ENCODE data around the gene FAM169A. TPM values are rescaled to one million over a fixed set of nuclear protein-coding genes. Genes with fewer than 3 reads are reported as not detected.
"Not testable (repeated sequence)": the region's sequence is repeated elsewhere in the genome, so short reads cannot be mapped to it uniquely, and the experiment has no call there.

FAM169A gene
- polyA plus RNA-seq, 1 donor from 2014 or later: 46.7 TPM

- Histone ChIP-seq H3K27ac (ENCODE audit: low read length) (no peak overlapping the region), H2AFZ (ENCODE audit: low read depth, low read length) (no peak overlapping the region), H3K9me3 (ENCODE audit: low read length) (no peaks in the 10 kb centered on the region), H3K9ac (ENCODE audit: low read length) (no peak overlapping the region), H3K79me2 (replicated peaks; ENCODE audit: insufficient read depth, low read length) (no peaks in the 10 kb centered on the region), H3K36me3 (ENCODE audit: insufficient read depth, low read length) (no peaks in the 10 kb centered on the region), H3K9me2 (ENCODE audit: insufficient read depth, low read length) (no peaks in the 10 kb centered on the region), H3K27me3 (ENCODE audit: insufficient read depth, low read depth, low read length) (no peaks in the 10 kb centered on the region), H3K4me3 (ENCODE audit: low read length) (no peak overlapping the region), H4K20me1 (ENCODE audit: insufficient read depth) (no peaks in the 10 kb centered on the region), H3K4me2 (ENCODE audit: low read length) (no peak overlapping the region), H3F3A (ENCODE audit: insufficient read depth, low read length, poor library complexity, severe bottlenecking) (no peaks in the 10 kb centered on the region)
- no peak for TF ChIP-seq EP300 (conservative IDR thresholded peaks at IDR 0.05; ENCODE audit: poor library complexity, severe bottlenecking)
- TF ChIP-seq CTCF (IDR thresholded peaks at IDR 0.05; ENCODE audit: poor library complexity, severe bottlenecking): no peak
Observed at GRCh38 chr5:74889523-74890105, 23.4 kb upstream of the FAM169A start.

GRCh38 chr5:74888117-74888516 lies 21.9 kb upstream of the FAM169A start:
- Histone ChIP-seq H3K27ac (ENCODE audit: low read length) (no peak overlapping the region), H3K9me2 (ENCODE audit: insufficient read depth, low read length) (no peaks in the 10 kb centered on the region), H3K9me3 (ENCODE audit: low read length) (no peaks in the 10 kb centered on the region), H3K4me3 (ENCODE audit: low read length) (no peak overlapping the region), H2AFZ (ENCODE audit: low read depth, low read length) (no peak overlapping the region), H3K27me3 (ENCODE audit: insufficient read depth, low read depth, low read length) (no peaks in the 10 kb centered on the region), H3F3A (ENCODE audit: insufficient read depth, low read length, poor library complexity, severe bottlenecking) (no peaks in the 10 kb centered on the region), H3K4me2 (ENCODE audit: low read length) (no peak overlapping the region), H3K79me2 (replicated peaks; ENCODE audit: insufficient read depth, low read length) (no peaks in the 10 kb centered on the region), H4K20me1 (ENCODE audit: insufficient read depth) (no peaks in the 10 kb centered on the region), H3K9ac (ENCODE audit: low read length) (no peak overlapping the region), H3K36me3 (ENCODE audit: insufficient read depth, low read length) (no peaks in the 10 kb centered on the region)
- TF ChIP-seq TAF1 (IDR thresholded peaks at IDR 0.05; ENCODE audit: low read depth) (no peak), MXI1 (conservative IDR thresholded peaks at IDR 0.05; ENCODE audit: poor library complexity, severe bottlenecking) (no peak)

GRCh38 chr5:74885170-74885569 lies 19.0 kb upstream of the FAM169A start:
- Histone ChIP-seq H3K9me2 (ENCODE audit: insufficient read depth, low read length) (no peaks in the 10 kb centered on the region), H3K4me3 (ENCODE audit: low read length) (no peak overlapping the region), H3K27me3 (ENCODE audit: insufficient read depth, low read depth, low read length) (no peaks in the 10 kb centered on the region), H3K4me2 (ENCODE audit: low read length) (no peak overlapping the region), H3K36me3 (ENCODE audit: insufficient read depth, low read length) (no peaks in the 10 kb centered on the region), H3K79me2 (replicated peaks; ENCODE audit: insufficient read depth, low read length) (no peaks in the 10 kb centered on the region), H3K9me3 (ENCODE audit: low read length) (no peaks in the 10 kb centered on the region), H3K9ac (ENCODE audit: low read length) (no peak overlapping the region), H3F3A (ENCODE audit: insufficient read depth, low read length, poor library complexity, severe bottlenecking) (no peaks in the 10 kb centered on the region), H4K20me1 (ENCODE audit: insufficient read depth) (no peaks in the 10 kb centered on the region), H2AFZ (ENCODE audit: low read depth, low read length) (no peak overlapping the region), H3K27ac (ENCODE audit: low read length) (no peak overlapping the region)
- TF ChIP-seq EP300 (conservative IDR thresholded peaks at IDR 0.05; ENCODE audit: poor library complexity, severe bottlenecking): no peak
- TF ChIP-seq RAD21 (conservative IDR thresholded peaks at IDR 0.05): no peak
- TF ChIP-seq EZH2 (IDR thresholded peaks at IDR 0.05; ENCODE audit: borderline replicate concordance, insufficient read depth, low read length, poor library complexity, severe bottlenecking): no peak
- no peak for TF ChIP-seq SMC3 (conservative IDR thresholded peaks at IDR 0.05; ENCODE audit: poor library complexity)
- no peak for TF ChIP-seq REST (IDR thresholded peaks at IDR 0.05; ENCODE audit: borderline replicate concordance)
- TF ChIP-seq MXI1 (conservative IDR thresholded peaks at IDR 0.05; ENCODE audit: poor library complexity, severe bottlenecking): no peak
- no peak for TF ChIP-seq POLR2AphosphoS5 (IDR thresholded peaks at IDR 0.05)
- no peak for TF ChIP-seq TAF1 (IDR thresholded peaks at IDR 0.05; ENCODE audit: low read depth)
- TF ChIP-seq CTCF (IDR thresholded peaks at IDR 0.05; ENCODE audit: poor library complexity, severe bottlenecking): no peak

GRCh38 chr5:74882379-74883134 lies 16.4 kb upstream of the FAM169A start:
- not testable (repeated sequence) for H3K9me2 ChIP-seq (ENCODE audit: insufficient read depth, low read length); H3K4me2 ChIP-seq (ENCODE audit: low read length); H3K4me3 ChIP-seq (ENCODE audit: low read length); H3K36me3 ChIP-seq (ENCODE audit: insufficient read depth, low read length); H3K27ac ChIP-seq (ENCODE audit: low read length); H3K9me3 ChIP-seq (ENCODE audit: low read length); H3K79me2 ChIP-seq (replicated peaks; ENCODE audit: insufficient read depth, low read length); H3F3A ChIP-seq (ENCODE audit: insufficient read depth, low read length, poor library complexity, severe bottlenecking); H4K20me1 ChIP-seq (ENCODE audit: insufficient read depth); H2AFZ ChIP-seq (ENCODE audit: low read depth, low read length); H3K27me3 ChIP-seq (ENCODE audit: insufficient read depth, low read depth, low read length); H3K9ac ChIP-seq (ENCODE audit: low read length)
